ENCODE measurements around the gene SOBP. TPM values are rescaled to one million over a fixed set of nuclear protein-coding genes. Genes with fewer than 3 reads are reported as not detected.

The SOBP gene
- total RNA-seq, 1 experiment from 2014 or later: 0.22 TPM

DNA sequence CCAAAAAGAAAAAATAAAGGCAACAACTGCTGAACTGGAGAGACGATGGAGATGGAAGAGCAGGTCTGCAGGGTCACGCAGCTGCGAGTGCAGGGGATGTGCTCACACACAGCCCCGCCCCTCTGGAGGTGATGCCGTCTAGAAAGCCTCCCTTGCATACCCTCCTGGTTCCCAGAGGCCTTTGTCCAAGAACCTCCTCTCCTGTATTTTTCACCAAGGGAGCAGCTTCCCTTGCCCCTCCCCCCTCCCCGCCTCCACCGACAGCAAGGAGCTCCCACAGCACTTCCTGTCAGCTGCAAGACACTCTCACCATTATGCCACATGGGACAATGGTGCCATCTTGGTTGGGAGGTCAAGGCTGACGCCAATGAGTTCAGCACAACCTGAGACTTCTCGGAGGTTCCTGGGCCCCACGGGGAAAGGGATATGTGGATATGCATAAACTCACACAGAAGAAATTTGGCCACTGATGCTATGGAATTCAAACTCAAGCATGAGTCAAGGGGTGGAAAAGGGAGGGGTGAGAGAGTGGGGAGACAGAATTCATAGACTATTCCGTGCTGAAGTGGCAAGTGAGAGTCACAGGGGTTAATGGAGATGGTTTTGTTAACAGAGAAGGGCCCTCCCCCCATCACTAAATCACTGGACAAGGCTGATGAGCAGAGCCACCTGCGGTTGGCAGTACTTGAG, 201.3 kb downstream of the SOBP start:
- Histone ChIP-seq H3K4me1 (replicated peaks; ENCODE audit: insufficient read depth) (no peaks in the 10 kb centered on the region), H3F3A (ENCODE audit: insufficient read depth, low read depth) (no peaks in the 10 kb centered on the region), H3K36me3 (ENCODE audit: low read depth) (no peaks in the 10 kb centered on the region), H3K9me3 (ENCODE audit: insufficient read depth, low read depth) (no peaks in the 10 kb centered on the region), H2AFZ (no peak overlapping the region), H3K4me3 (no peak overlapping the region), H3K9me2 (ENCODE audit: insufficient read depth) (no peaks in the 10 kb centered on the region), H4K20me1 (ENCODE audit: insufficient read depth) (no peaks in the 10 kb centered on the region), H3K79me2 (ENCODE audit: low read depth) (no peaks in the 10 kb centered on the region), H3K4me2 (no peak overlapping the region), H3K27ac (no peak overlapping the region), H3K27me3 (ENCODE audit: insufficient read depth, low read depth) (no peaks in the 10 kb centered on the region)
- CTCF ChIA-PET: no interaction called here
- no peak for TF ChIP-seq CTCF (conservative IDR thresholded peaks at IDR 0.05)
- no peak for TF ChIP-seq EZH2 (IDR thresholded peaks at IDR 0.05; ENCODE audit: low read depth)
- POLR2A ChIA-PET (ENCODE audit: unreplicated experiment): no interaction called here
- DNase-seq: no peak
- BruUV-seq (replicated peaks): no TSS peak
- intact Hi-C loops (cut with micrococcal nuclease; ENCODE audit: unreplicated experiment): no loop called here

- TF ChIP-seq EZH2 (IDR thresholded peaks at IDR 0.05; ENCODE audit: low read depth) (no peak), CTCF (conservative IDR thresholded peaks at IDR 0.05) (no peak)
- POLR2A ChIA-PET (ENCODE audit: unreplicated experiment): no interaction called here
- no TSS peak for BruUV-seq (replicated peaks)
- Histone ChIP-seq H3F3A (ENCODE audit: insufficient read depth, low read depth) (no peaks in the 10 kb centered on the region), H2AFZ (no peak overlapping the region), H3K27ac (no peak overlapping the region), H3K36me3 (ENCODE audit: low read depth) (no peaks in the 10 kb centered on the region), H4K20me1 (ENCODE audit: insufficient read depth) (no peaks in the 10 kb centered on the region), H3K79me2 (ENCODE audit: low read depth) (no peaks in the 10 kb centered on the region), H3K4me1 (replicated peaks; ENCODE audit: insufficient read depth) (no peaks in the 10 kb centered on the region), H3K9me3 (ENCODE audit: insufficient read depth, low read depth) (no peaks in the 10 kb centered on the region), H3K27me3 (ENCODE audit: insufficient read depth, low read depth) (no peaks in the 10 kb centered on the region), H3K9me2 (ENCODE audit: insufficient read depth) (no peaks in the 10 kb centered on the region), H3K4me2 (no peak overlapping the region), H3K4me3 (no peak overlapping the region)
- intact Hi-C loops (cut with micrococcal nuclease; ENCODE audit: unreplicated experiment): no loop called here
- DNase-seq: no peak
- CTCF ChIA-PET: no interaction called here
These were observed 202.4 kb downstream of the SOBP start for GRCh38 chr6:107692351-107692750.

- no peaks in the 10 kb centered on the region for H3F3A ChIP-seq (ENCODE audit: insufficient read depth, low read depth)
- CTCF ChIA-PET: interaction anchor here (0.6 to 1.0 kb wide), 2 partner anchors 8 to 833 kb away, joined by 7 to 13 read pairs; no protein-coding TSS in a partner anchor
- H3K4me3 ChIP-seq: no peak overlapping the region
- no peak overlapping the region for H3K4me2 ChIP-seq
- POLR2A ChIA-PET (ENCODE audit: unreplicated experiment): no interaction called here
- no TSS peak for BruUV-seq (replicated peaks)
- H3K9me3 ChIP-seq (ENCODE audit: insufficient read depth, low read depth): no peaks in the 10 kb centered on the region
- TF ChIP-seq EZH2 (IDR thresholded peaks at IDR 0.05; ENCODE audit: low read depth): no peak
- no peak for TF ChIP-seq CTCF (conservative IDR thresholded peaks at IDR 0.05)
- H2AFZ ChIP-seq: 0 out of 2 replicates have a peak overlapping the region, but pooled peaks have one; percentile 25
- H3K9me2 ChIP-seq (ENCODE audit: insufficient read depth): no peaks in the 10 kb centered on the region
- no peaks in the 10 kb centered on the region for H3K79me2 ChIP-seq (ENCODE audit: low read depth)
- H3K27ac ChIP-seq: no peak overlapping the region
- H3K4me1 ChIP-seq (replicated peaks; ENCODE audit: insufficient read depth): no peaks in the 10 kb centered on the region
- intact Hi-C loops (cut with micrococcal nuclease; ENCODE audit: unreplicated experiment): no loop called here
- H4K20me1 ChIP-seq (ENCODE audit: insufficient read depth): no peaks in the 10 kb centered on the region
- H3K36me3 ChIP-seq (ENCODE audit: low read depth): no peaks in the 10 kb centered on the region
- no peak for DNase-seq
- no peaks in the 10 kb centered on the region for H3K27me3 ChIP-seq (ENCODE audit: insufficient read depth, low read depth)
These were observed 205.3 kb downstream of the SOBP start for GRCh38 chr6:107695061-107695720.

Data from PC-9 (cell line).